GM18870 (cell line): ENCODE data around the gene AQP9.

Experiments
- ATAC-seq: cut with Tn5 transposase; IDR thresholded peaks from one replicate; pipeline ENCODE4 v1.9.1; 2021; ENCODE audit warnings: moderate library complexity; ENCODE audit not compliant: unreplicated experiment

Gene AQP9

DNA sequence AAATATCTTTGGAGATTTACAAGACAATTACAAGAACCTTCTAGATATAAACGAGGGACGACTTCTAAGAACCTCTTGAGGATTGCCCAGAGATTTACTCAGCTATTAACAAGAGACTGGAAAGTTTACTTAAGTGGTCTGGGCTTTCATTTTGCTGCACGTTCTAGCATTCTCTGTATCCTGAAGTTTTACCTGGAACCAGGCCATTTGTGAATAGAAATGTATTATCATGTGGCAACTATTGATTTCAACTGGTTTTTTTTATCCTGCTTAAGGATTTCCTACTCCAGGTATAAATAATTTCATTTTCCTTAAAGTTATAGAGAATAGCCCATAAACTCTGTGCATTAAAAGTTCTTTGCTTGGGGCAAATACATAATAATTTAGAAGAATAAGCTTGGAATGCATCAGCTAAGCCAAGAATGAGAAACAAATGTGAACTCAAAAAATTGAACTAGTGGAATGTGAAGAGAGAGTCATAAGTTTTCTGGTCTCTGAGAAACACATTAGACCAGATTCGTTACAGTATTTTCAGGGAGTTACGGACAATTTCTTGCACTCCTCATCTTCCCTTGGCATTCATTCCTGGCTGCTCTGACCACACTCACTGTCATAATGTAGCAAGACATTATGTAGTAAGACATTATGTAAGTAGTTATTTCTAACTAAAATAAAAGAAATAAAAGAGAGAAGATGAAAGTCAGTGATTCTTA is 1.3 kb downstream of the AQP9 start:
- no peak for ATAC-seq

DNA sequence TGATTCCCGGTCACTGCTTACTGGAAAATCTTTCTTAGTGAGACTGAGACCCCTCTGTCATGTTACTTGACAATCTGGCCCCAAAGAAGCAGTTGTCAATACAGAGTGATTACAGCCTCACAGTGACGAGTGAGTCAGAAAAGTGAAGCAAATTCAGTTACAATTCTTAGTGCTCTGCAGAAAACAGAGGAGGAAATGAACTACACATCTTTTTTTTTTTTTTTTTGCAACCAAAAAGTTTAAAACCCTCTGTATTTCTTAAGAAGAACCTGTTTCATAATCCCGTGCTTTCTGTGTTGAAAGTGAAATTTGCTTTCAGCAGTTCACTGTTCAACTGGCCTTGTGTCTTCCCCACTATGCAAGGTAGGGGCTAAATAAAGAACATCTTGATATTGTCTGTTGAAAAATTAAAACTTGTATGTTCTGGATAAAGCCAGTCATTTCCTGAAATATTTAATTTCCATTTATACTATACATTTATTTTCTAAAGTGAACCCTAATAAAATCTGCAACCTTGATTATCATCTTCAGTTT is 1.9 kb downstream of the AQP9 start:
- no peak for ATAC-seq

DNA sequence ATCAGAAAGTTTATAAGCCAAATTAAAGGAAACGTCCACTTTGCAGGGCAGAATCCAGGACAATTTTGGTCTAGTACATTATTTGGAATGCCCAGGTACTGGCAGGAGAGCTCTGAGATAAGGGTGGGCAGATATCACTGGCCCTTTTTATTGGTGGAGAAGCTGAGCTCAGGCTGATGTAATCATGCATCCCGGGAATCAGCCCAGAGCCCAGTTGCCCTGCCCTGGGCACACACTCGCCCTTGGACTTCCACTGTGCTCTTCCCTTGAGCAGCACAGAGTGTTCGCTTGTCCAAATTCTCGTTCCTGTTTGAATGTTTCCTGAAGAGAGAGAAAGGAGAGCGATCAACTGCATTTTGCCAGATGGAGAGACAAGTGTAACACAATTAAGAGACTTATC is 3.7 kb downstream of the AQP9 start:
- ATAC-seq: no peak

GRCh38 chr15:58142827-58143461 is 4.8 kb downstream of the AQP9 start:
- ATAC-seq: no peak

DNA sequence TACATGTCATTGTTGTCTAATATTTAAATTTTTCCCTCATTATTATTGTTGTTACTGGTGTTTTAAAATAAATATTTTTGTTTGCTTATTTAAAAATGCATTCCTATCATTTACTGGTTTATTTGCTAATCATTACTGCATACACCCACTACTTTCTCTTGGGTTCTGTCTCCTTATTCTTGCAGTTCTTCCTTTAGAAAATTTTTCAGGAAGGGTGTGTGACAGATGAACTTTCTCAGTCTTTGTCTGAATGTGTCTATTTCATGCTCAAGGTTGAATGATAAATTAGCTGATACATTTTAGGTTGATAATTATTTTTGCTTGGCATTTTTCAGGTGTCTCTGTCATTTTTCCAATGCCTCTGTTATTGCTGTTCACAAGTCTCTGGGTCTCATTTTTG is 7.4 kb downstream of the AQP9 start:
- ATAC-seq: no peak

- no peak for ATAC-seq
These were observed 8.0 kb downstream of the AQP9 start for GRCh38 chr15:58146211-58146610.

- ATAC-seq: no peak
These were observed 8.6 kb downstream of the AQP9 start for GRCh38 chr15:58146749-58147148.

- no peak for ATAC-seq
These were observed 9.0 kb downstream of the AQP9 start for GRCh38 chr15:58147171-58147611.

- ATAC-seq: no peak
These were observed 9.9 kb downstream of the AQP9 start for GRCh38 chr15:58148120-58148519.

DNA sequence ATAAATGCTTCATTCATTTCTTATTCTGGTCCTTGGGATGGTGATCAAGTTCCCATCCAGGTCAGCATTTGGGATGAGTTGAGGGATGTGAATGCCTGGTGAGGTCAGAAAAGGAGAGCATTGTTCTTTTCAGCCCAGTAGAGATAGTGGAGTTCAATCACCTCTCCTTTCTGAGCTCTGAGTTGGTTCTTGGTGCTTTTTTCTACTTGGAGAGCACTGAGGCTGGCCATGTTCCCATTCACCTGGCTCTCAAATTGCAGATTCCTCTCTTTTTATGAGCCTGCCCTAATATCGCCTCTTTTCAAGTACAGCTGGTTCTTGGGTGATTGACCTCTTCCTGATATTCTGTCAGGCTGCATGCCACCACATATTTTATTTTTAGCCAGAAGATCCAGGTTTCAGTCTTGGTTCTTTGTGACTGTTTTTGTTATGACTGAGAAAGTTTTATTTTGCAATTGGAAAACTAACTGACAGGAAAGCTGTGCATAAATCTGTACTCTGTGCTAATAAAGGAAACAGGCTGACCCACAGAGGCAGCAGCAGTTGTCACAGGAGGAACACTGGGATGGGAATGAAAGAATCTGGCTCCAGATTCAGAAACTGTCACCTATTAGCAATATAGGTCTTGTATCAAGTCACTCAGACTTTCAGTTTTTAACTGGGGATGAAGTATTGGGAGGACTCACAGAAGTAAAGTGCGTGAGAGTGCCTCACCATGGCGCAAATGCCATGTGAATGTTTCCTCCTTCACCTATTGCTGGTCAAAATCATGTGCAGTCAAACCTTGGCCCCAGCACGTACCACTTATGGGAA is 10.7 kb downstream of the AQP9 start:
- ATAC-seq: no peak

DNA sequence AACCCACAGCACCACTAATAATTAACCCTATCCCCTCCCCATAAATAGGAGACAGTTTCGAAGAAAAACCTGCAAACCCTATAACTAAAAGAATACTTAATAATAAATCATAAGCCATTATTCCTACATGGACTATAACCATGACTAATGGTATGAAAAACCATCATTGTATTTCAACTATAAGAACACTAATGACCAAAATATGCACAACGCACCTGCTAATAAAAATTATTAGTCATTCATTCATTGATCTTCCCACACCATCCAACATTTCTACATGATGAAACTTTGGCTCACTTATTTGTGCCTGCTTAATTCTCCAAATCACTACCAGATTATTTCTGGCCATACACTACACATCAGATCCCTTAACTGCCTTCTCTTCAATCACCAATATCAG is 16.6 kb downstream of the AQP9 start:
- ATAC-seq: no peak

GRCh38 chr15:58159827-58160386 is 21.7 kb downstream of the AQP9 start:
- ATAC-seq: no peak

GRCh38 chr15:58161436-58161930 is 23.3 kb downstream of the AQP9 start:
- ATAC-seq: no peak

- no peak for ATAC-seq
These were observed 25.8 kb downstream of the AQP9 start for GRCh38 chr15:58163985-58164384.

- no peak for ATAC-seq
These were observed 26.7 kb downstream of the AQP9 start for GRCh38 chr15:58164926-58165325.

- no peak for ATAC-seq
These were observed 27.5 kb downstream of the AQP9 start for GRCh38 chr15:58165661-58166060.

- no peak for ATAC-seq
These were observed 29.0 kb downstream of the AQP9 start for GRCh38 chr15:58167095-58167691.

DNA sequence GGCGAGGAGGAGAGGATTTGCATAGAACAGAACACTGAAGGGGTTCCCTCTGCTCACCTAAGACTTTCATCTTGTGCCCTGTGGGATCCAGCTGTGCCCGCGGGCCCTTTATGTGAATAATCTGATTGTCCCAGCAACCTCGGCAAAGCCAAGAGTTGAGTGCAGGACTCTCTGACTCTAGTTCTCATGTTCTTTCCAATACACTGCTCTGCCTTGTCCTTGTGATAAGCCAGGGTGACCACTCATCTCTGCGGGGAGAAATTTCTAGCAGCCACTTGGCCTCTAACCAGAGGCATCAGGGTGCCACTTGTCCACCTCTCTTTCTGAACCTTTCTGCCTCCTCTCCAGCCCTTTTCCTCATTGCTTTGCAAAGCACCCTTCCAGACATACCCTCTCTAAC is 31.8 kb downstream of the AQP9 start:
- no peak for ATAC-seq

- no peak for ATAC-seq
These were observed 33.4 kb downstream of the AQP9 start for GRCh38 chr15:58171476-58172061.

- no peak for ATAC-seq
These were observed 36.5 kb downstream of the AQP9 start for GRCh38 chr15:58174709-58175108.
